H9 (cell line): Measurements from ENCODE around the gene CCDC175. TPM values are rescaled to one million over a fixed set of nuclear protein-coding genes. Genes with fewer than 3 reads are reported as not detected.

Experiments
- DNase-seq: peaks from one replicate; pipeline ENCODE4 v3.0.0-alpha.2; 2017
- H2AFZ ChIP-seq: one replicate; pipeline ENCODE4 v1.6.1; 2013; ENCODE audit warnings: mild to moderate bottlenecking, low read length, control low read depth, moderate library complexity
- H2AK5ac ChIP-seq: 2 replicates; pipeline ENCODE4 v1.6.1; 2013; ENCODE audit warnings: low read length, control low read depth, mixed read lengths; ENCODE audit not compliant: insufficient read length
- H2BK120ac ChIP-seq: one replicate; pipeline ENCODE4 v1.6.1; 2013; ENCODE audit warnings: low read depth, mild to moderate bottlenecking, low read length, control low read depth, inconsistent platforms; ENCODE audit not compliant: poor library complexity, severe bottlenecking
- H2BK12ac ChIP-seq: 2 replicates; pipeline ENCODE4 v1.6.1; 2013; ENCODE audit warnings: low read length, control low read depth, mixed read lengths, low read depth; ENCODE audit not compliant: insufficient read length
- H2BK15ac ChIP-seq: 2 replicates; pipeline ENCODE4 v1.6.1; 2013; ENCODE audit warnings: low read depth, low read length, control low read depth
- H2BK20ac ChIP-seq: one replicate; pipeline ENCODE4 v1.6.1; 2013; ENCODE audit warnings: low read depth, mild to moderate bottlenecking, low read length, control low read depth, inconsistent platforms; ENCODE audit not compliant: poor library complexity, severe bottlenecking
- H2BK5ac ChIP-seq: 2 replicates; pipeline ENCODE4 v1.6.1; 2013; ENCODE audit warnings: low read length, control low read depth, mixed read lengths; ENCODE audit not compliant: insufficient read length
- H3K14ac ChIP-seq: 2 replicates; pipeline ENCODE4 v1.6.1; 2013; ENCODE audit warnings: low read length, control low read depth; ENCODE audit not compliant: insufficient read depth
- H3K18ac ChIP-seq: 2 replicates; pipeline ENCODE4 v1.6.1; 2013; ENCODE audit warnings: low read depth, mild to moderate bottlenecking, mixed read lengths, low read length, control low read depth; ENCODE audit not compliant: insufficient read length
- H3K23ac ChIP-seq: 2 replicates; pipeline ENCODE4 v1.6.1; 2013; ENCODE audit warnings: low read length, control low read depth, mixed read lengths, low read depth; ENCODE audit not compliant: insufficient read length
- H3K23me2 ChIP-seq: 2 replicates; pipeline ENCODE4 v1.6.1; 2013; ENCODE audit warnings: low read depth, mild to moderate bottlenecking, mixed read lengths, low read length, control low read depth; ENCODE audit not compliant: insufficient read length, poor library complexity, severe bottlenecking
- H3K27ac ChIP-seq: 2 replicates; pipeline ENCODE4 v1.5.1; 2013; ENCODE audit warnings: low read length, control low read depth, mixed read lengths, low read depth; ENCODE audit not compliant: insufficient read length
- H3K27me3 ChIP-seq: 2 replicates; pipeline ENCODE4 v1.6.1; 2013; ENCODE audit warnings: low read length, control low read depth, inconsistent platforms; ENCODE audit not compliant: insufficient read depth
- H3K4ac ChIP-seq: 2 replicates; pipeline ENCODE4 v1.6.1; 2013; ENCODE audit warnings: low read depth, mild to moderate bottlenecking, control low read depth, inconsistent platforms, low read length, moderate library complexity
- H3K4me1 ChIP-seq: 2 replicates; pipeline ENCODE4 v1.6.1; 2013; ENCODE audit warnings: low read length, control low read depth, inconsistent platforms; ENCODE audit not compliant: insufficient read depth
- H3K4me2 ChIP-seq: 2 replicates; pipeline ENCODE4 v1.6.1; 2013; ENCODE audit warnings: low read length, control low read depth, mixed read lengths; ENCODE audit not compliant: insufficient read length, insufficient read depth
- H3K56ac ChIP-seq: 2 replicates; pipeline ENCODE4 v1.6.1; 2013; ENCODE audit warnings: low read depth, mild to moderate bottlenecking, mixed read lengths, low read length, control low read depth; ENCODE audit not compliant: insufficient read length
- H3K79me1 ChIP-seq: 2 replicates; pipeline ENCODE4 v1.6.1; 2013; ENCODE audit warnings: low read depth, mild to moderate bottlenecking, moderate library complexity, low read length, control low read depth, inconsistent platforms; ENCODE audit not compliant: insufficient read depth, poor library complexity, severe bottlenecking
- H3K79me2 ChIP-seq: 2 replicates; pipeline ENCODE4 v1.6.1; 2013; ENCODE audit warnings: low read length, control low read depth, inconsistent platforms; ENCODE audit not compliant: insufficient read depth
- H3K9ac ChIP-seq: 2 replicates; pipeline ENCODE4 v1.6.1; 2013; ENCODE audit warnings: low read length, control low read depth, mixed read lengths; ENCODE audit not compliant: insufficient read length; ENCODE audit errors: extremely low read depth
- H3K9me3 ChIP-seq: one replicate; pipeline ENCODE4 v1.6.1; 2013; ENCODE audit warnings: low read depth, low read length, inconsistent platforms; ENCODE audit not compliant: control insufficient read depth
- H3T11ph ChIP-seq: one replicate; pipeline ENCODE4 v1.6.1; 2013; ENCODE audit warnings: mild to moderate bottlenecking, low read length, control low read depth, inconsistent platforms
- H4K20me1 ChIP-seq: one replicate; pipeline ENCODE4 v1.6.1; 2013; ENCODE audit not compliant: control insufficient read depth, insufficient read length, insufficient read depth
- H4K5ac ChIP-seq: 2 replicates; pipeline ENCODE4 v1.6.1; 2013; ENCODE audit warnings: low read depth, mild to moderate bottlenecking, mixed read lengths, low read length, control low read depth; ENCODE audit not compliant: insufficient read length
- H4K8ac ChIP-seq: replicated peaks from 2 replicates; pipeline ENCODE4 v1.6.1; 2013; ENCODE audit warnings: low read length, control low read depth, mixed read lengths, low read depth; ENCODE audit not compliant: insufficient read length
- H4K91ac ChIP-seq: 2 replicates; pipeline ENCODE4 v1.6.1; 2013; ENCODE audit warnings: low read depth, mild to moderate bottlenecking, moderate library complexity, mixed read lengths, low read length, control low read depth; ENCODE audit not compliant: insufficient read length
- H3K27ac Mint-ChIP-seq, 3 experiments: 2 replicates in 2 of 3; 3 replicates in 1 of 3; pipeline ENCODE4 v1.8.0; 2020 to 2021; ENCODE audit warnings: mixed read lengths in 3 of 3, mild to moderate bottlenecking in 1 of 3, moderate library complexity in 1 of 3
- H3K27me3 Mint-ChIP-seq: 2 replicates; pipeline ENCODE4 v1.8.0; 2021; ENCODE audit warnings: low read depth, mild to moderate bottlenecking, moderate library complexity, mixed read lengths
- H3K36me3 Mint-ChIP-seq, 3 experiments: 2 replicates in 2 of 3; 3 replicates in 1 of 3; pipeline ENCODE4 v1.8.0; 2020 to 2021; ENCODE audit warnings: low read depth in 3 of 3, mixed read lengths in 3 of 3; ENCODE audit not compliant: insufficient read depth in 1 of 3
- H3K4me1 Mint-ChIP-seq, 2 experiments: 2 replicates each; pipeline ENCODE4 v1.8.0; 2020; ENCODE audit warnings: mixed read lengths in 2 of 2
- H3K4me3 Mint-ChIP-seq, 2 experiments: 2 replicates in 1 of 2; 3 replicates in 1 of 2; pipeline ENCODE4 v1.8.0; 2020 to 2021; ENCODE audit warnings: mild to moderate bottlenecking in 2 of 2, mixed read lengths in 2 of 2, moderate library complexity in 1 of 2
- H3K9me3 Mint-ChIP-seq, 2 experiments: 2 replicates in 1 of 2; 3 replicates in 1 of 2; pipeline ENCODE4 v1.8.0; 2020; ENCODE audit warnings: mild to moderate bottlenecking in 2 of 2, mixed read lengths in 2 of 2, moderate library complexity in 1 of 2
- CTCF ChIP-seq: fragments of 200-600 bp; sonication (generic); conservative IDR thresholded peaks from 3 replicates; pipeline ENCODE4 v1.8.0; 2021; ENCODE audit warnings: antibody characterized with exemption, mild to moderate bottlenecking
- WGBS: extraction: QIAGEN DNeasy Blood & Tissue Kit; methylation state at CpG from one replicate; pipeline ENCODE4 v1.1.7; 2013; ENCODE audit warnings: missing lambda C conversion rate, low lambda C conversion rate, mixed read lengths; ENCODE audit not compliant: insufficient read length; ENCODE audit errors: extremely low coverage; 5-methylcytosine and 5-hydroxymethylcytosine counted together
- total RNA-seq: library from RNA; stranded (reverse); gene quantifications from 2 replicates; pipeline ENCODE4 v1.2.1, GENCODE V29; 2021

The CCDC175 gene
- total RNA-seq, 1 experiment from 2014 or later = 0.09 TPM

GRCh38 chr14:59580911-59581310, 4.3 kb upstream of the CCDC175 start:
- Histone ChIP-seq H3K4me1 (no peaks in the 10 kb centered on the region; the same call in 1 of the 2 replicates), H2BK15ac (no peak overlapping the region), H2BK120ac (no peak overlapping the region), H3K4ac (no peak overlapping the region), H3K23ac (no peak overlapping the region), H3T11ph (no peak overlapping the region), H3K9me3 (no peaks in the 10 kb centered on the region), H3K18ac (no peak overlapping the region), H3K14ac (no peak overlapping the region), H2BK5ac (no peak overlapping the region), H4K91ac (no peak overlapping the region), H4K8ac (no peak overlapping the region), H3K27ac (no peak overlapping the region), H3K79me2 (no peaks in the 10 kb centered on the region), H2AFZ (no peak overlapping the region), H3K56ac (no peak overlapping the region), H2AK5ac (no peak overlapping the region), H3K79me1 (no peaks in the 10 kb centered on the region), H3K9ac (no peak overlapping the region), H2BK20ac (no peak overlapping the region), H3K4me2 (no peak overlapping the region), H2BK12ac (no peak overlapping the region), H4K20me1 (no peaks in the 10 kb centered on the region), H4K5ac (no peak overlapping the region), H3K27me3 (no peaks in the 10 kb centered on the region), H3K23me2 (peaks cover 5% of the 10 kb centered on the region)
- Mint-ChIP-seq H3K27ac (no peak overlapping the region), H3K4me3 (no peak overlapping the region), H3K27me3 (peaks cover 2% of the 10 kb centered on the region; the same call in 1 of the 2 replicates), H3K4me1 (peaks cover 2 to 5% of the 10 kb centered on the region in 2 experiments), H3K9me3 (no peaks in the 10 kb centered on the region), H3K36me3 (no peaks in the 10 kb centered on the region; a peak in 1 of 7 replicates)
- TF ChIP-seq CTCF = no peak
- no CpG with 5 or more reads among the region's 2 CpGs for WGBS
- no peak for DNase-seq
